HepG2 (cell line): ENCODE data around the gene KDM6B. TPM values are rescaled to one million over a fixed set of nuclear protein-coding genes. Genes with fewer than 3 reads are reported as not detected.

Experiments
- ARID2 ChIP-seq: sonication (generic); formaldehyde crosslinking; IDR thresholded peaks from 2 replicates; pipeline ENCODE4 v1.8.1; 2022; ENCODE audit warnings: mild to moderate bottlenecking, missing genetic modification reagents, borderline replicate concordance
- ATRX ChIP-seq: sonication (generic); formaldehyde crosslinking; IDR thresholded peaks from 2 replicates; pipeline ENCODE4 v1.4.0; 2020; ENCODE audit warnings: missing genetic modification reagents, borderline replicate concordance
- CREB1 ChIP-seq, 2 experiments: fragments of 450-650 bp in 1 of 2; IDR thresholded peaks; 2 replicates each; pipeline ENCODE4 v1.6.1; 2016 to 2017; ENCODE audit warnings: control low read depth in 1 of 2, mild to moderate bottlenecking in 1 of 2, missing compliant biosample characterization in 1 of 2, missing genetic modification characterization in 1 of 2
- DPF2 ChIP-seq: sonication (generic); formaldehyde crosslinking; IDR thresholded peaks from 2 replicates; pipeline ENCODE4 v1.4.0; 2020; ENCODE audit warnings: mild to moderate bottlenecking, low read depth, missing genetic modification reagents, borderline replicate concordance
- FOXJ3 ChIP-seq: sonication (generic); formaldehyde crosslinking; IDR thresholded peaks from 2 replicates; pipeline ENCODE4 v1.4.0; 2020; ENCODE audit warnings: missing genetic modification reagents, mild to moderate bottlenecking, borderline replicate concordance
- HOXA3 ChIP-seq: sonication (generic); formaldehyde crosslinking; IDR thresholded peaks from 2 replicates; pipeline ENCODE4 v1.5.0; 2020; ENCODE audit warnings: missing genetic modification reagents
- MAZ ChIP-seq, 2 experiments: sonication (generic) in 1 of 2; formaldehyde crosslinking in 1 of 2; IDR thresholded peaks; 2 replicates each; pipeline versions ENCODE4 v1.5.0 to v1.6.1; 2012 to 2020; ENCODE audit warnings: low read depth in 2 of 2, mild to moderate bottlenecking in 2 of 2, borderline replicate concordance in 1 of 2, improper control_type of control experiment in 1 of 2, low read length in 1 of 2, missing genetic modification reagents in 1 of 2, moderate library complexity in 1 of 2
- MTF1 ChIP-seq: sonication (generic); formaldehyde crosslinking; IDR thresholded peaks from 2 replicates; pipeline ENCODE4 v1.5.0; 2020; ENCODE audit warnings: missing genetic modification reagents
- MTF2 ChIP-seq: sonication (generic); formaldehyde crosslinking; IDR thresholded peaks from 2 replicates; pipeline ENCODE4 v1.5.0; 2020; ENCODE audit warnings: missing genetic modification reagents, borderline replicate concordance
- NFKBIZ ChIP-seq: IDR thresholded peaks from 2 replicates; pipeline ENCODE4 v1.6.1; 2018; ENCODE audit warnings: missing genetic modification reagents, missing compliant biosample characterization
- PCBP2 ChIP-seq: fragments of 200-400 bp; formaldehyde crosslinking; optimal IDR thresholded peaks from 2 replicates; pipeline ENCODE3; 2018; ENCODE audit warnings: low read length, low read depth; ENCODE audit not compliant: poor library complexity, severe bottlenecking
- RFX5 ChIP-seq: IDR thresholded peaks from 2 replicates; pipeline ENCODE4 v1.6.1; 2011; ENCODE audit warnings: low read depth, low read length, improper control_type of control experiment
- SAFB2 ChIP-seq: sonication (generic); formaldehyde crosslinking; IDR thresholded peaks from 2 replicates; pipeline ENCODE4 v1.5.1; 2020; ENCODE audit warnings: missing genetic modification reagents, low read depth, mild to moderate bottlenecking, borderline replicate concordance
- ZBTB1 ChIP-seq: sonication (generic); formaldehyde crosslinking; IDR thresholded peaks from 2 replicates; pipeline ENCODE4 v1.4.0; 2020; ENCODE audit warnings: missing genetic modification reagents, borderline replicate concordance
- ZBTB21 ChIP-seq: sonication (generic); formaldehyde crosslinking; IDR thresholded peaks from 2 replicates; pipeline ENCODE4 v1.4.0; 2020; ENCODE audit warnings: missing genetic modification reagents
- ZBTB8A ChIP-seq: sonication (generic); formaldehyde crosslinking; IDR thresholded peaks from 2 replicates; pipeline ENCODE4 v1.4.0; 2020; ENCODE audit warnings: mild to moderate bottlenecking, low read depth, missing genetic modification reagents, borderline replicate concordance
- ZNF577 ChIP-seq: sonication (generic); formaldehyde crosslinking; IDR thresholded peaks from 2 replicates; pipeline ENCODE4 v1.4.0; 2020; ENCODE audit warnings: mild to moderate bottlenecking, low read depth, missing genetic modification reagents, borderline replicate concordance
- ZNF644 ChIP-seq: IDR thresholded peaks from 2 replicates; pipeline ENCODE4 v1.6.1; 2016; ENCODE audit warnings: low read depth
- ZNF740 ChIP-seq: sonication (generic); formaldehyde crosslinking; IDR thresholded peaks from 2 replicates; pipeline ENCODE4 v1.4.0; 2020; ENCODE audit warnings: missing genetic modification reagents
- polyA plus RNA-seq, 8 experiments: library from polyadenylated mRNA; depleted of rRNA in 3 of 8; stranded (reverse) in 7 of 8; unstranded in 1 of 8; fragments of >200 nt; fragmentation: Illumina TruSeq in 4 of 8; extraction: Trizol in 4 of 8; gene quantifications; 2 replicates each; pipeline versions ENCODE4 v1.2.1 to v1.2.3, GENCODE V29; 2011 to 2016; ENCODE audit warnings: low read depth in 4 of 8, missing spikeins in 1 of 8, mixed read lengths in 1 of 8; ENCODE audit not compliant: insufficient read depth in 1 of 8
- total RNA-seq, 5 experiments: library from RNA; depleted of rRNA; stranded (reverse); fragments of >200 nt; fragmentation: Illumina TruSeq; extraction: Trizol; gene quantifications; 2 replicates each; pipeline ENCODE4 v1.2.3, GENCODE V29; 2016; ENCODE audit warnings: low read depth in 1 of 5
- TF ChIP-seq, protein P1 (sequence below): sonication (generic); formaldehyde crosslinking; IDR thresholded peaks from 2 replicates; pipeline ENCODE4 v1.8.1; 2022; ENCODE audit warnings: low read depth, mild to moderate bottlenecking, missing genetic modification reagents
- TF ChIP-seq, protein P2 (sequence below): sonication (generic); formaldehyde crosslinking; IDR thresholded peaks from 2 replicates; pipeline ENCODE4 v1.5.1; 2020; ENCODE audit warnings: mild to moderate bottlenecking, missing genetic modification reagents, borderline replicate concordance
- TF ChIP-seq, protein P3 (sequence below): sonication (generic); formaldehyde crosslinking; IDR thresholded peaks from 2 replicates; pipeline ENCODE4 v1.5.1; 2020; ENCODE audit warnings: missing genetic modification reagents, mild to moderate bottlenecking, borderline replicate concordance

Gene KDM6B
- total and polyA plus RNA-seq, 2 of the 13 experiments (the other 11 are each of a cell fraction or from before 2014, with no cell fraction given), result 1.3 to 2.1 TPM

GRCh38 chr17:7841915-7842379 lies 7.9 kb downstream of the KDM6B start (continued):
- TF ChIP-seq, protein P1, sequence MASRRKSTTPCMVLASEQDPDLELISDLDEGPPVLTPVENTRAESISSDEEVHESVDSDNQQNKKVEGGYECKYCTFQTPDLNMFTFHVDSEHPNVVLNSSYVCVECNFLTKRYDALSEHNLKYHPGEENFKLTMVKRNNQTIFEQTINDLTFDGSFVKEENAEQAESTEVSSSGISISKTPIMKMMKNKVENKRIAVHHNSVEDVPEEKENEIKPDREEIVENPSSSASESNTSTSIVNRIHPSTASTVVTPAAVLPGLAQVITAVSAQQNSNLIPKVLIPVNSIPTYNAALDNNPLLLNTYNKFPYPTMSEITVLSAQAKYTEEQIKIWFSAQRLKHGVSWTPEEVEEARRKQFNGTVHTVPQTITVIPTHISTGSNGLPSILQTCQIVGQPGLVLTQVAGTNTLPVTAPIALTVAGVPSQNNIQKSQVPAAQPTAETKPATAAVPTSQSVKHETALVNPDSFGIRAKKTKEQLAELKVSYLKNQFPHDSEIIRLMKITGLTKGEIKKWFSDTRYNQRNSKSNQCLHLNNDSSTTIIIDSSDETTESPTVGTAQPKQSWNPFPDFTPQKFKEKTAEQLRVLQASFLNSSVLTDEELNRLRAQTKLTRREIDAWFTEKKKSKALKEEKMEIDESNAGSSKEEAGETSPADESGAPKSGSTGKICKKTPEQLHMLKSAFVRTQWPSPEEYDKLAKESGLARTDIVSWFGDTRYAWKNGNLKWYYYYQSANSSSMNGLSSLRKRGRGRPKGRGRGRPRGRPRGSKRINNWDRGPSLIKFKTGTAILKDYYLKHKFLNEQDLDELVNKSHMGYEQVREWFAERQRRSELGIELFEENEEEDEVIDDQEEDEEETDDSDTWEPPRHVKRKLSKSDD, result no peak
- TF ChIP-seq RFX5, result 0 out of 2 replicates have a peak, but pooled peaks have one; percentile 3
- TF ChIP-seq HOXA3, result no peak
- TF ChIP-seq DPF2 (CRISPR knock-in tag), result no peak
- no peak for TF ChIP-seq ARID2 (CRISPR knock-in tag)
- no peak for TF ChIP-seq ZNF740 (CRISPR knock-in tag)
- TF ChIP-seq MTF2 (CRISPR knock-in tag), result no peak
- no peak for TF ChIP-seq ZNF644 (CRISPR knock-in tag)
- TF ChIP-seq ATRX, result no peak
- TF ChIP-seq, protein P2, sequence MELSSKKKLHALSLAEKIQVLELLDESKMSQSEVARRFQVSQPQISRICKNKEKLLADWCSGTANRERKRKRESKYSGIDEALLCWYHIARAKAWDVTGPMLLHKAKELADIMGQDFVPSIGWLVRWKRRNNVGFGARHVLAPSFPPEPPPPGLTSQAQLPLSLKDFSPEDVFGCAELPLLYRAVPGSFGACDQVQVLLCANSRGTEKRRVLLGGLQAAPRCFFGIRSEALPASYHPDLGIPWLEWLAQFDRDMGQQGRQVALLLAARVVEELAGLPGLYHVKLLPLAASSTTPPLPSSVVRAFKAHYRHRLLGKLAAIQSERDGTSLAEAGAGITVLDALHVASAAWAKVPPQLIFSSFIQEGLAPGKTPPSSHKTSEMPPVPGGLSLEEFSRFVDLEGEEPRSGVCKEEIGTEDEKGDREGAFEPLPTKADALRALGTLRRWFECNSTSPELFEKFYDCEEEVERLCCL (CRISPR knock-in tag), result no peak
- no peak for TF ChIP-seq NFKBIZ (CRISPR knock-in tag)
- no peak for TF ChIP-seq ZBTB1 (CRISPR knock-in tag)
- no peak for TF ChIP-seq MTF1 (CRISPR knock-in tag)
- TF ChIP-seq FOXJ3, result no peak
- TF ChIP-seq SAFB2 (CRISPR knock-in tag), result peak; percentile 27; the same call in 1 of the 2 replicates
- TF ChIP-seq PCBP2, result no peak
- TF ChIP-seq, protein P3, sequence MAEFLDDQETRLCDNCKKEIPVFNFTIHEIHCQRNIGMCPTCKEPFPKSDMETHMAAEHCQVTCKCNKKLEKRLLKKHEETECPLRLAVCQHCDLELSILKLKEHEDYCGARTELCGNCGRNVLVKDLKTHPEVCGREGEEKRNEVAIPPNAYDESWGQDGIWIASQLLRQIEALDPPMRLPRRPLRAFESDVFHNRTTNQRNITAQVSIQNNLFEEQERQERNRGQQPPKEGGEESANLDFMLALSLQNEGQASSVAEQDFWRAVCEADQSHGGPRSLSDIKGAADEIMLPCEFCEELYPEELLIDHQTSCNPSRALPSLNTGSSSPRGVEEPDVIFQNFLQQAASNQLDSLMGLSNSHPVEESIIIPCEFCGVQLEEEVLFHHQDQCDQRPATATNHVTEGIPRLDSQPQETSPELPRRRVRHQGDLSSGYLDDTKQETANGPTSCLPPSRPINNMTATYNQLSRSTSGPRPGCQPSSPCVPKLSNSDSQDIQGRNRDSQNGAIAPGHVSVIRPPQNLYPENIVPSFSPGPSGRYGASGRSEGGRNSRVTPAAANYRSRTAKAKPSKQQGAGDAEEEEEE (CRISPR knock-in tag), result peak; percentile 78; the same call in 1 of the 2 replicates
- TF ChIP-seq CREB1 (IDR thresholded peaks at IDR 0.05), result no peak
- no peak for TF ChIP-seq CREB1 (CRISPR knock-in tag; IDR thresholded peaks at IDR 0.05)
- no peak for TF ChIP-seq ZNF577 (CRISPR knock-in tag)
- no peak for TF ChIP-seq ZBTB8A (CRISPR knock-in tag)
- TF ChIP-seq MAZ (IDR thresholded peaks at IDR 0.05; ENCODE audit: borderline replicate concordance, low read depth, low read length), result peak; percentile 35; the same call in 1 of the 2 replicates
- TF ChIP-seq MAZ (CRISPR knock-in tag; IDR thresholded peaks at IDR 0.05; ENCODE audit: low read depth), result peak; percentile 76; the same call in 1 of the 2 replicates
- no peak for TF ChIP-seq ZBTB21
